GM19240 (cell line): ENCODE data around the gene TBC1D14.
A peak's percentile ranks its signal among the peaks of the same experiment; 100 is the strongest.

ENCODE experiments used
- DNase-seq: peaks from one replicate; pipeline ENCODE4 v3.0.0; 2011; ENCODE audit warnings: low spot score; ENCODE audit not compliant: insufficient read length

TBC1D14 gene

GRCh38 chr4:7055111-7055989, 145.7 kb downstream of the TBC1D14 start:
- DNase-seq, result no peak

GRCh38 chr4:7055990-7056325, 146.3 kb downstream of the TBC1D14 start:
- DNase-seq, result no peak

GRCh38 chr4:7058792-7059191, 149.2 kb downstream of the TBC1D14 start:
- no peak for DNase-seq

GRCh38 chr4:7059662-7060061, 150.0 kb downstream of the TBC1D14 start:
- DNase-seq, result no peak

GRCh38 chr4:7060346-7061150, 150.9 kb downstream of the TBC1D14 start:
- no peak for DNase-seq

- no peak for DNase-seq
Observed at GRCh38 chr4:7061815-7062214, 152.2 kb downstream of the TBC1D14 start.

GRCh38 chr4:7062816-7063215, 153.2 kb downstream of the TBC1D14 start:
- DNase-seq, result no peak

- DNase-seq, result no peak
Observed at GRCh38 chr4:7063362-7063761, 153.7 kb downstream of the TBC1D14 start.

- no peak for DNase-seq
Observed at GRCh38 chr4:7066006-7066405, 156.4 kb downstream of the TBC1D14 start.

- no peak for DNase-seq
Observed at GRCh38 chr4:7066493-7066892, 156.9 kb downstream of the TBC1D14 start.

GRCh38 chr4:7067126-7067451, 157.5 kb downstream of the TBC1D14 start:
- no peak for DNase-seq

- peak; percentile 89 for DNase-seq
Observed at GRCh38 chr4:7067452-7068278, 158.0 kb downstream of the TBC1D14 start, which contains the start of gene GRPEL1. Gene GRPEL1 (minus strand): TSS chr4:7068064. CDS start chr4:7068032, 32 bp downstream.

- DNase-seq, result no peak
Observed at GRCh38 chr4:7068279-7068842, 158.7 kb downstream of the TBC1D14 start.

- no peak for DNase-seq
Observed at GRCh38 chr4:7068883-7069282, 159.3 kb downstream of the TBC1D14 start.

GRCh38 chr4:7070729-7071511, 161.3 kb downstream of the TBC1D14 start:
- DNase-seq, result peak; percentile 64

GRCh38 chr4:7073059-7073458, 163.4 kb downstream of the TBC1D14 start:
- no peak for DNase-seq

GRCh38 chr4:7073526-7074390, 164.1 kb downstream of the TBC1D14 start:
- peak; percentile 16 for DNase-seq

- no peak for DNase-seq
Observed at GRCh38 chr4:7074426-7074825, 164.8 kb downstream of the TBC1D14 start.

- no peak for DNase-seq
Observed at GRCh38 chr4:7075962-7076695, 166.5 kb downstream of the TBC1D14 start.
